Measurements from ENCODE around the gene SUB1.

The SUB1 gene

DNA sequence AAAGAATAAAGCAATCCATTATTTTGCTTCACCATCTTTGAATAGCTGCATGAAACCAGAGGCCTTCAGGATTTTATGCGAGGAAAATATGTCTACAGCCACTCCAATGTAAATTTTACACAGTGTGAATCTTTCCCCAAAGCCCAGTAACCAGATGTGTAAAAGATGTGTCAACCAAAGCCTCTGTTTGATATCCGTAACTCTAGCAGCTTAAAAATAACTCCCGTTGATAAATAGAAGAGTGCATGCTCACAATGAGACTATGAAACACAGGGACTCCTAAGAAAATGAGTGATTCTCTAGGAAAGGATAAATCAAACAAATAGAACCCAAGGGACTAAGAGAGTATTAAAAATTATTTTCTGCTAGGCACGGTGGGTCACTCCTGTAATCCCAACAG is 65.7 kb downstream of the SUB1 start:
- Histone ChIP-seq H3K27ac (ENCODE audit: low read depth, low read length) (no peak overlapping the region), H3K4me3 (ENCODE audit: low read length) (no peak overlapping the region), H3K4me1 (ENCODE audit: insufficient read depth, low read length) (no peaks in the 10 kb centered on the region), H3K9ac (ENCODE audit: low read depth, low read length) (no peak overlapping the region), H3K27me3 (ENCODE audit: insufficient read depth, low read length) (no peaks in the 10 kb centered on the region), H3K36me3 (ENCODE audit: insufficient read depth, low read length) (no peaks in the 10 kb centered on the region), H3K9me3 (ENCODE audit: insufficient read depth, low read depth, low read length) (peaks cover 4% of the 10 kb centered on the region; the same call in 1 of the 2 replicates)
- WGBS = 98% methylated on average over 4 of the region's 4 CpGs

DNA sequence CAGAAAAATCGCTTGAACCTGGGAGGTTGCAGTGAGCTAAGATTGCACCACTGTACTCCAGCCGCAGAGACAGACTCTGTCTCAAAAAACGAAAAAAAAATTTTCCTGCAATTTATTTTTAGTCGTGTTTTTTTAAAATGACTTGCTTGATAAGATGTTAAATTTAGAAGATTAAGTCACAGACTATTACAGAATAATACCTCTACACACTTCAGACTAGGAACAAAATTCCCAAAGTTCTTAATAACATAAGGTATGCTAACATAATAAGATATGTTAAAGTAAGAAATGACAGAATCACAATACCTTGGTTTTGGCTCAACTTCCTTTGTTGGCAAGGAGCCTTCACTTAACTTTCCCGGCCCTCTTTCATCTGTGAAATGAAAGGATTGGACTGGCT is 66.3 kb downstream of the SUB1 start:
- H3K36me3 ChIP-seq (ENCODE audit: insufficient read depth, low read length) = no peaks in the 10 kb centered on the region
- no peak overlapping the region for H3K4me3 ChIP-seq (ENCODE audit: low read length)
- H3K4me1 ChIP-seq (ENCODE audit: insufficient read depth, low read length) = no peaks in the 10 kb centered on the region
- WGBS = 95% methylated on average over 4 of the region's 5 CpGs
- no peak overlapping the region for H3K27ac ChIP-seq (ENCODE audit: low read depth, low read length)
- no peaks in the 10 kb centered on the region for H3K27me3 ChIP-seq (ENCODE audit: insufficient read depth, low read length)
- no peak overlapping the region for H3K9ac ChIP-seq (ENCODE audit: low read depth, low read length)
- H3K9me3 ChIP-seq (ENCODE audit: insufficient read depth, low read depth, low read length) = peaks cover 10% of the 10 kb centered on the region; the same call in 1 of the 2 replicates
